GM12872 (cell line): ENCODE data around the gene STUB1.

Source experiments
- TF ChIP-seq, protein P1 (sequence below): IDR thresholded peaks from 3 replicates; pipeline ENCODE4 v1.5.1; 2011; ENCODE audit warnings: low read depth, mild to moderate bottlenecking, low read length, moderate library complexity; ENCODE audit not compliant: insufficient read depth

Gene STUB1

DNA sequence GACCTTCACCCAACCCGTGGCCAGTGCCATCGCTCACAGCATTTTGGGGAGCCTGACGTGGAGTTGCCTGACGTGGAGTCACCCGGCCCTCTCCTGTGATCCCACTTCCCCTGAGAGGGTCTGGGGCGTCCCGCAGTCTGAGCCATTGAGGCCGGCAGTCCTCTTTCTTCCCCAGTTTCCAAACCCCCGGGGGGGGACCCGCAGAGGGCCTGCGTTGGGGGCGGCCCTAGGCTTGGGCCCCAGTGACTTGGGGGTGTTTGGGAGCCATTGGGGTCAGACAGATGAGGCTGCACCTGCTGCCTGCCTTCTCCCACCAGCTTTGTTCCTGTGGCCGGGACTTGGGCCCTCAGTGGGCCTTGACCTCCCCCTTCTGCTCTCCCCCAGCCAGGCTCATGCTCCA, 10.5 kb upstream of the STUB1 start:
- TF ChIP-seq, protein P1, sequence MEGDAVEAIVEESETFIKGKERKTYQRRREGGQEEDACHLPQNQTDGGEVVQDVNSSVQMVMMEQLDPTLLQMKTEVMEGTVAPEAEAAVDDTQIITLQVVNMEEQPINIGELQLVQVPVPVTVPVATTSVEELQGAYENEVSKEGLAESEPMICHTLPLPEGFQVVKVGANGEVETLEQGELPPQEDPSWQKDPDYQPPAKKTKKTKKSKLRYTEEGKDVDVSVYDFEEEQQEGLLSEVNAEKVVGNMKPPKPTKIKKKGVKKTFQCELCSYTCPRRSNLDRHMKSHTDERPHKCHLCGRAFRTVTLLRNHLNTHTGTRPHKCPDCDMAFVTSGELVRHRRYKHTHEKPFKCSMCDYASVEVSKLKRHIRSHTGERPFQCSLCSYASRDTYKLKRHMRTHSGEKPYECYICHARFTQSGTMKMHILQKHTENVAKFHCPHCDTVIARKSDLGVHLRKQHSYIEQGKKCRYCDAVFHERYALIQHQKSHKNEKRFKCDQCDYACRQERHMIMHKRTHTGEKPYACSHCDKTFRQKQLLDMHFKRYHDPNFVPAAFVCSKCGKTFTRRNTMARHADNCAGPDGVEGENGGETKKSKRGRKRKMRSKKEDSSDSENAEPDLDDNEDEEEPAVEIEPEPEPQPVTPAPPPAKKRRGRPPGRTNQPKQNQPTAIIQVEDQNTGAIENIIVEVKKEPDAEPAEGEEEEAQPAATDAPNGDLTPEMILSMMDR: no peak

DNA sequence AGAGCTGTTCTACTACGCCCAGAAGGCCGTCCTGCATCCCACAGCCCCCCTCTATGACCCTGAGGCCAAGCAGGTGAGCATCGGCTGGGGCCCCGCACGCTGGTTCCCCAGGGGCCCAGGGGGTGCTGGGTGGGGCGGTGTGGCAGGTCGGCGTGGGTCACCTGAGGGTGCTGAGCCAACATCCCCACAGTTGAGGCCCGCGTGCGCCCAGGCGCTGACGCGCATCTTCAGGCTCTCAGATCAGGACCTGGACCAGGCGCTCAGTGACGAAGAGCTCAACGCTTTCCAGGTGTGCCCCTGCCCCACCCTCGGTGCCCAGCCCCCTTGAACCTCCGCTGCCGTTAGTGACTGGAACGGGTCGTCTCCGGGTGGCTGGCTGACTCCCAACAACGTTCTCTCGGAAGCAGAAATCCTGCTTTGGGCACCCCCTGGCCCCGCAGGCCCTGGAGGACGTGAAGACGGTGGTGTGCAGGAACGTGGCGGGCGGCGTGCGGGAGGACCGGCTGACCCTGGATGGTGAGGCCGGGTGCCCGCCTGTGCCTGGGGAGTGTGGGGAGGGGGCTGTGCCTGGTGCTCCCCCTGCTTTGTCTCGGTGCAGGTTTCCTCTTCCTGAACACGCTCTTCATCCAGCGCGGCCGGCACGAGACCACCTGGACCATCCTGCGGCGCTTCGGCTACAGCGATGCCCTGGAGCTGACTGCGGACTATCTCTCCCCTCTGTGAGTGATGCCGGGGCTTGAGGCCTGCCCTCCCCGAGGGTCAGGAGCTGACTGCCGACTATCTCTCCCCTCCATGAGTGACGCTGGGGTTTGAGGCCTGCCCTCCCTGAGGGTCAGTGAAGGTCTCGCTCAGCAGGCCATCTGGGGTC, 9.5 kb upstream of the STUB1 start:
- TF ChIP-seq, protein P1: no peak

DNA sequence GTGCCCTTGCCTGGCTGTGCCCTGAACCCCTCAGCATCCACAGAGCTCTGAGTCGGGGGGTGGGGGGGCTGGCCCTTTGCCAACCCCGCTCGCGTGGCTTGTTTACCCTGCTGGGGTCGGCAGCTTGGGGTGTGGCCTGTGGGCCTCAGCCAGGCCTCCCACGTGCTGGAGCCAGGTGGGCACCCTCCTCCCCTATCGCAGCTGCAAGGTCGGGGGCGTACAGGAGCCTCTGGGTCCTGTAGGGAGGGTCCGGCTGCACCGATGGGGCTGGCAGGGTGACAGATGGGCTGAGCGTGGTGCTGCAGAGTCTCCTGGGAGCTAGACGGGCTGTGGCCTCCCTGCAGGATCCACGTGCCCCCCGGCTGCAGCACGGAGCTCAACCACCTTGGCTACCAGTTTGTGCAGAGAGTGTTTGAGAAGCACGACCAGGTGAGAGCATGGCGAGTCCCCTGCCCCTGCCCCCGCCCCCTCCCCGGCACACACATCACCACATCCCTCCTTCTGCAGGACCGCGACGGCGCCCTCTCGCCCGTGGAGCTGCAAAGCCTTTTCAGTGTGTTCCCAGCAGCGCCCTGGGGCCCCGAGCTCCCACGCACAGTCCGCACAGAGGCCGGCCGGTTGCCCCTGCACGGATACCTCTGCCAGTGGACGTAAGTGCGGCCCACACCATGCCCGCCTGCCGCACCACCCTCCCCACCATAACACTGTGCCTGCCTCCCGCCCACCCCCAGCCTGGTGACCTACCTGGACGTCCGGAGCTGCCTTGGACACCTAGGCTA, 8.7 kb upstream of the STUB1 start:
- TF ChIP-seq, protein P1: no peak

DNA sequence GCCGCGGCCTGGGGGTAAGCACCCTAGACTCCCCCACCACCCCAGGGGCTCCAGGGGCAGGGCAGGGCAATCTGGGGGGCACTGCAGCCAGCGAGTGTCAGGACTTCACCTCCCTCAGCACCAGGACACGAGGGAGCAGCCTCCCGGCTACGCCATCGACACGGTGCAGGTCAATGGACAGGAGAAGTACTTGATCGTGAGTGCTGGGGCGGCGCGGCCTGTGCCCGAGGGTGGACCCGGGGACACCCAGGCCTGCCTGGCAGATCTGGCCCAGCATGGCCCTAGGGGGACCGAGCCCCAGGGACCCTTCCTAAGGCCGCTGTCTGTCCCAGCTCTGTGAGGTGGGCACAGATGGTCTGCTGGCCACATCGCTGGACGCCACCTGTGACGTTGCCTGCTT, 7.8 kb upstream of the STUB1 start:
- TF ChIP-seq, protein P1: no peak

DNA sequence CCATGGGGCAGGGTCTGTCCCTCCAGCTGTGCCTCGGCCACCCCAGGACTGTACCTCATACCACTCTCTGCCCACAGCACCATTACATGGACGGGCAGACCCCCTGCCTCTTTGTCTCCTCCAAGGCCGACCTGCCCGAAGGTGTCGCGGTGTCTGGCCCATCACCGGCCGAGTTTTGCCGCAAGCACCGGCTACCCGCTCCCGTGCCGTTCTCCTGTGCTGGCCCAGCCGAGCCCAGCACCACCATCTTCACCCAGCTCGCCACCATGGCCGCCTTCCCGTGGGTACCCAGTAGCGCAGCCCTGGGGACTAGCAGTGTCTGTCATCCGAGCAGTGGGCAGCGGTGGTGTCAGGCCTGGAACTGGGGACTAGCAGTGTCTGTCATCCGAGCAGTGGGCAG, 7.4 kb upstream of the STUB1 start:
- TF ChIP-seq, protein P1: no peak

DNA sequence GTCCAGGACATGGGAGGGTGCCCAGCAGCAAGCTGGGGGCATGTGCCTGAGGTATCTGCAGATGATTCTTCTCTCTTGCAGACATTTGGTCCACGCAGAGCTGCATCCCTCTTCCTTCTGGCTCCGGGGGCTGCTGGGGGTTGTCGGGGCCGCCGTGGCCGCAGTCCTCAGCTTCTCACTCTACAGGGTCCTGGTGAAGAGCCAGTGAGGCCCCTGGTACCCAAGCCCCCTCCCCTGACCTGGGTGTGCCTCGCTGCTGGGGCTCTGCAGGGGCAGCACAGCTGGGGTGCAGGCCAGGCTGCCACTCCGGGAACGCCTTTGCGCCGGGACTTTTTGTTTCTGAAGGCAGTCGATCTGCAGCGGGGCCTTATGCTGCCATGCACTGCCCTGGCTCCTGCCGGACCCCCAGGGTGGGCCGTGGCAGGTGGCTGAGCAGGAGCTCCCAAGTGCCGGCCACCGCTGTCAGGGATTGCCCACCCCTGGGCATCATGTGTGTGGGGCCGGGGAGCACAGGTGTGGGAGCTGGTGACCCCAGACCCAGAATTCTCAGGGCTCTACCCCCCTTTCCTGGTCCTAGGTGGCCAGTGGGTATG, 6.7 kb upstream of the STUB1 start:
- TF ChIP-seq, protein P1: no peak

DNA sequence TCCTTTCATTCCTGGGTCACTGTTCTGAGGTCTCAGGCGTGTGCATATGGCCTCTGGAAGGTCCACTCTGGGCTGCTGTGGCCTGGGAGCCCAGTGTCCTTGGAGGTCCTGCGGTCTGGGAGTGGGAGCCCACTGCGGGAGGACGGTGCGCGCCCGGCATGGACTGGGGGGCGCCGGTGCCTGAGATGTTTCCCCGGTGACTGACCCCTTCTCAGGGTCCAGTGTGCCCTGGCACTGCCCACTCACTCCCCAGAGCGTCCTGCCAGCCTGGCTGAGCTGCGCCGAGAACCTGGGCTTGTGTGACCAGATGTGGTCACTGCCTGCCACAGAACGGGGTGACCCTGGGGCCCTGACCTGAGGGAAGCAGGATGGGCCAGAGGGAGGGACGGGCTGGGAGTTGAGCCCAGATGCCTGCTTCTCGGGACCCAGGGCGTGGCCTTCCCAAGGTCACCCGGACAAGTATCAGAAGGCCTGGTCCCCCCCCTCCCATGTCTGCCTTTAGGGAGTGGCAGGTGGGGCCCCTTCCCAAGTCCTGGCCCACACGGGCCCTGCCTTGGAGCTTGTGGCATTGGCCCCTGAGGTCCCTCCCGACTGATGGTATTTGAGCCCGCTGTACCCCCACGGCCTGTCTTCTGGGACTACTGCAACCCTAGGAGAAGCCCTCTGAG, 5.9 kb upstream of the STUB1 start:
- TF ChIP-seq, protein P1: no peak
